HL-60/S4 treated with retinoic acid at 250 ng/mL for 4 days and 3 days (cell line): ENCODE results near the gene DOCK1.

Experiments
- in situ Hi-C: fragments of 300-500 bp; cut with MboI; formaldehyde crosslinking; loops from 2 replicates; pipeline ENCODE4 v1.7.0; 2022; ENCODE audit warnings: low sequenced_read_pairs

DOCK1 gene

GRCh38 chr10:127252818-127253217 lies 347.6 kb downstream of the DOCK1 start:
- in situ Hi-C loops, result no loop called here

DNA sequence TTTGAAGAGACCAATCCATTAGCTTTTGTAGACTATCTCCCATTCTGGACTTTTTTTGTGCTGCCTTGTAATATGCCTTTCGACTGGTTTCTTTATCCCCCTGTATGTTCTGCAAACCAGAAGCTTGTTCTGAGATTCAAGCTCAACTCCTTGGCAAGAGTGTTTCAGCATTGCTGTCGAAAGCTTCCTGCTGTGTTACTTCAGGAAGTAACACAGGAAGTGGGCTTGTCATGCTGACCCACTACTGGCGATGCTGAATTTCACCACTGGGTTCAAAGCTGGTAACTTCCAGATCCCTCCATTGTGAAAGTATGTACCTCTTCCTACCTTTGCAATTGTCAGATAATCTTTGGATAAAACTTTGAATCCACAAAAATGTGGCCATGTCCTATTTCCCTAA lies 349.0 kb downstream of the DOCK1 start:
- in situ Hi-C loops, result no loop called here

DNA sequence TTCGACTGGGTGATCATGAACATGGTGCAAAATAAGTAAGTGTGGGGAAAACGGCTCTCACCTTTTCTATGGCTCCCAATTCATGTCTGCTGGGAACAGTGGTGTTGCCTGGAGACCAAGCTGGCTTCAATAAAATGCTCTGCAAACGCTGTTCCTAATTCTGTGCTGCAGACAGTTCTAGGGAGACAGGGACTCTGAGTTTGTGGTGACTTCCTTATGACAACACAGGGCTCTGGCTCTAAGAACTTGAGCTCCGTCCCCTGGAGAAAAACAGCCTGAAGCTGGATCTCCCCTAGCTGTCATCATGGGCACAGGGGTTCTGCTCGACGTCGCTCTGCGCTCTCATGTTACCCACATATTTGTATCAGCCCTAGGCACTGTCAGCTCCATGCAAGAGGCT lies 352.2 kb downstream of the DOCK1 start:
- in situ Hi-C loops, result no loop called here

DNA sequence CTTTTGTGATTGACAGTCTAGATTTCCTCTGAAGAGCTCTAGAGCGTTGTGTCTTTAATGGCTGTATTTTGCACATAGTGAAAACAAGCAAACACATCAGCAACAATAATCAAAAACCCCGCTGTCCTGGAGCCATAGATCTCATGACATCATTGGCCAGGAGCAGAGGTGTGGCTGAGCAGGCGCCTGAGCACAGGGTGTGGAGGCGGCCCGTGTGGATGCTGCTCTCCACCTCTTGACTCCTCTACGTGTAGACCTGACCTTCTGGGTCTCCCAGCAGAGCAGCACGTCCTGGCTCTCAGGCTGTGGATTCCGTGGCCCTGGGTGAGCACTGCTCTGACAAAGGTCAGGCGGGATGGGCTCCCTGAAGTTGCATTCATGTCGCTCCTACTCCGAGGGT lies 354.1 kb downstream of the DOCK1 start:
- in situ Hi-C loops, result no loop called here

DNA sequence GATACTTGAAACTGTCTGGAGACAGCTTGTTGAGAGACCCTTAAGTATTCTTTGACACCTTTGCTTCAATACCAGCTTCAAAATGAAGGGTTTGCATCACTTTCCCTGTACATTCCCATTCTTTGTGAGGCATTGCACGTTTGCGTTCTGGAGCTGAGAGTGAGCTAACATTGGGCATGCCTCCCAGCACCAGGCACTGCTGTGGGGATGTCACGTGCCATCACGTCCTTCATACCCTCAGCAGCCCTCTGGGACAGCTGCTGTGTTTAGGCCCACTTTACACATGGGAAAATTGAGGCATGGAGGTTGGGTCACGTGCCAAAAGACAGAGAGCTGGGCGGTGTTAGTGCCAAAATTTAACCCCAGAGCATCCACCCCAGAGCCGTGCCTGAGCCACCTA lies 357.4 kb downstream of the DOCK1 start:
- in situ Hi-C loops, result no loop called here

- in situ Hi-C loops, result no loop called here
These were observed 360.1 kb downstream of the DOCK1 start for GRCh38 chr10:127265288-127265687.

GRCh38 chr10:127266431-127266830 lies 361.2 kb downstream of the DOCK1 start:
- in situ Hi-C loops, result no loop called here

DNA sequence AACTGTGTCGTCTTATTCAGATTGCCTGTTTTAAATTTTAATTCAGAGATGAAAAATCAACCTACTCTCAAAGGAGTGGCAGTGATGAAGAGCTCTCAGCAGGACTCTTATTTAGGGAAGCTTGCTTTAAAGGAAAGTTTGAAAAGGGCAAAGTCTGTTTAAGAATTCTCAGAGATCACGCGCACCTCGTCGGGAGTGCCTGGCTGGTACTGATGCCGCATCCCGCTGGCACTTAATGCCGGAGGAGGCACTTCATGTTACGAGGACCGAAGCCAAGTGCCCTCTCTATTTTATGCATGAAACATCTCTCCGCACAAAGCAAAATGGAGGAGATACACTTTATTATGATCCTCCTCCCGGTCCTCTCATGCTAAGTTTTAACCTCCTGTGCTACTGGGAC lies 362.2 kb downstream of the DOCK1 start:
- in situ Hi-C loops, result no loop called here

DNA sequence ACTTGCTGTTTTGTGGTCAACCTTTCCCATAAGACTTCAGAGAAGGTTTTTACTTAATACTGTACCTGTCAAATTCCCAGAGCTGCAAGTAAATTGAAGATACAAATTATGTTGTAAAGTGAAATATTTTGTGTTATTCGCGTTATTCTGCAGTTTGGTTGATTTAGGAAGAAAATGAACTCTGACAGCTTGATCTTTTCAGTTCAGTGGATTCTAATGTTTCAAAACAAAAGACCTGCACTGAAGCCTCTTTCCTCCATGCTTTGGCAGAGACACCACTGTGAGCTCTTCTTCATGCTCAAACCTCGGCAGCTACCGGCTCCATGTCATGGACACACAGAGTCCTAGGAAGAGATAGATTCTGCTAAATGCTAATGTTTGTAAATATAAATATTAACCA lies 366.8 kb downstream of the DOCK1 start:
- in situ Hi-C loops, result no loop called here

GRCh38 chr10:127275272-127275671 lies 370.0 kb downstream of the DOCK1 start:
- in situ Hi-C loops, result no loop called here

- in situ Hi-C loops, result no loop called here
These were observed 370.7 kb downstream of the DOCK1 start for GRCh38 chr10:127275793-127276450.

DNA sequence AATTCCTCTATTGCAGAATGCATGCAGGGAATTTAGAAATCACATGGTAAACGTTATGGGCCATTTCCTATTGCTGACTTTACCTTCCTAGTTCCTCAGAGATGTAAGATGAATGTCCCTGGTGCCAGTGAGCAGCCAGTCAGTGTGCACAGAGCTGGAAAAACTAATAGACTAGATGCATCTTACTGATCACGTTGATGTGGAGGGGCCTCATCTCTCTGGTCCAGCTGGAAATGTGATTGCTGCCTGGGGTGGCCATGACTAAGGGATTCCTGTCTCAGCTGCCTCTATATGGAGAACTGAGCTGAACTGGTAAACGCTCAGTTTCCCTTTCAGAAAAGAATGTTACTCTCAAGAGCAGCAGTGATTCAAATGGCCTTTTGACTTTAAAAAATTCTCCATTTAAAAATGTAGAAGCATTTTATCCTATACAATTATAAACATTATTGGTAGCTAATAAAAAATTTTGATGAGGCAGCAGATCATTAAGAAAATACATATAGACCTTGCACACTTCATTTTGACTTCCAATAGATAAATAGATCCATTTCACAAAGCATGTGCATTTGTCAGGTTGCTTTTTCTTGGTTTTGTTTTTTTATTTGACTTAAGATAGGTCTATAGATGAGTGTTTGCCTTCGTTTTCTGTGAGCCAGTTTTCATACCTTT lies 371.7 kb downstream of the DOCK1 start:
- in situ Hi-C loops, result no loop called here

DNA sequence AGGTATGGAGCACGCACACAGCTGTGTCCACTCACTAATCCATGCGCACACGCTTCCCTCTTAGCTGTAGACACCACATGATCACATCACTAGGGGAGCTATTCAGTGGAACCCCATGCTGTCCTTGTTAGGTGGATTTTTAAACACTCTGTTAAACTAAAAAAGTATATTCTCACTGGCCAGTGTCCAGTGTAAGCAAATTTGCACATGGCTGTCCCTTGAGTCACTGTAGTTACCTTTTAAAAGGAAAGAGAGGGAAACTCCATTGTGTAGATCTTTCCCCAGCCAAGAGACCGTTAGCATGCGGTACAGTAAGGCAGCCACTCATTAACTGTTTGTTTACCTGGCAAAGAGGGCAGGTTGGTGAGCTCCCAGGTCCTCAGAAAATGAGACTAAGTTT lies 372.8 kb downstream of the DOCK1 start:
- in situ Hi-C loops, result no loop called here

- in situ Hi-C loops, result no loop called here
These were observed 374.1 kb downstream of the DOCK1 start for GRCh38 chr10:127279334-127279774.

- in situ Hi-C loops, result no loop called here
These were observed 375.2 kb downstream of the DOCK1 start for GRCh38 chr10:127280446-127280845.

DNA sequence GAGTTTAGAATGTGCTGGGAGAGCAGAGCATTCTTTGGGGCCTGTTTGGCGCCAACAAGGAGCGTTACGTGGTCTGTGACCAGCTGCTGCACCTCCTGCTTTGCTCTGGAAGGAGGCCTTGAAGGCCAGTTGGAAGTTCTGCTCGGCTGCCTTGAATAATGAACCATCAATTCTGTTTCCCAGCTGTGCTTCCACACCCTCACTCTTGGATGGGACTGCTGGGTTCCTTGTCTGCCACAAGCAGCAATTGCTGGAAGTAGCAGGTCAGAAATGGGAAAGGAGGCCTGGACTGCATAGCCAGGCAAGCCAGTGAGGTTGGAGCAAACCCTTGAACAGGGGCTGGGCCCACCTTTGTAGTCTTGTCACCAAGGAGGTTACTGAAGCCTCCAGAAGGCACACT lies 377.8 kb downstream of the DOCK1 start:
- in situ Hi-C loops, result no loop called here

DNA sequence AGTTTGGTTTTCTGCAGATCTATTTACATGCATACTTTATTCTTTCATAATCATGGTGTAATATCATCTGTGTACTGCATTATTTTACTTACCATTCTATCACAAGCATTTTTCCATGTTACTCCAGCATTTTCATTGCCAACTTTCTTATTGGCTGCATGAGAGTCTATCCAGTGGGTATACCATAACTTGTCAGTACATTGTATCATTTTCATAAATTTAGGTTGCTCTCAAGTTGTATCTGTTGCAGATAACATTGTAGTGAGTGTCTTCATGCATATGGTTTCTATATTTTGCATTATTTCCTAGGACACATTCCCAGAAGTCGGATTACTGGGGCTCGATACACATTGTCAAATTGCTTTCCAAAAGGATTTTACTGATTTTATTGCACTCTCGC lies 378.3 kb downstream of the DOCK1 start:
- in situ Hi-C loops, result no loop called here

DNA sequence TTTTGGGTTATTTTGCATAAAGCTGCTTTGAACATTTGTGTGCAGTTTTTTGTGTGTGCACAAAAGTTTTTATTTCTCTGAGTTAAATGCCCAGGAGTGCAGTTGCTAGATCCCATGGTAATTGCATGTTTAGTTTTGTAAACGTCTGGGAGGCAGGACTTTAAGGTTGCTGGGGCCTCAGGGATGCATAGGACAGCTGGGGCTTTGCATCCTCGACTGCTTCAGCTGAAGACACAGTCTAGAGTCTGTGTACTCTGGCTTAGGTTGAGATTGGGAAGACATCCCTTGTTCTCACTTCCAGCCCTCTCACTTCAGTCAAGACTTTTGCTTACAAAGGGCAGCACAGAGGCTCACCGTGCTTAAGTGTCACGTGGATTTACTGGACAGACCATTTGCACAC lies 385.6 kb downstream of the DOCK1 start:
- in situ Hi-C loops, result no loop called here

DNA sequence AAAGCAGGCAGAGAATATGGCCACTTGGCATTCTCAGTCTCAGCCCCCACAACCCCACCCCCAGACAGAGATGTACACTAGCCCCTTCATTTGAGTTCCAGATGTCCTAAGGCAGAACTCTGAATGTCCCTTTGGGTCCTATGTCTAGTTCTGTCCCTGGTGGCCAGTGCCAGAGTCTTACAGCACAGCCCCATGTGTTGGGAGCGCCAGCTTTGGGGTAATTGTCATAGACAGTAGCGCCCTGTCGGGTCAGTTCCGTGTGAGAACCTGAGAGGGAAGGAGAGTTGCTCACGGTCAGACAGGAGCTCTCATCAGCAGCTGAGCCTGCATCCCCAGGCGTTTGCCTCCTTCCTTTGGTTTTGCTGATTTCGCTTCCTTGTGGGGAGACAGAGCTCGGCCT lies 386.1 kb downstream of the DOCK1 start:
- in situ Hi-C loops, result no loop called here

GRCh38 chr10:127292888-127293287 lies 387.7 kb downstream of the DOCK1 start:
- in situ Hi-C loops, result no loop called here

DNA sequence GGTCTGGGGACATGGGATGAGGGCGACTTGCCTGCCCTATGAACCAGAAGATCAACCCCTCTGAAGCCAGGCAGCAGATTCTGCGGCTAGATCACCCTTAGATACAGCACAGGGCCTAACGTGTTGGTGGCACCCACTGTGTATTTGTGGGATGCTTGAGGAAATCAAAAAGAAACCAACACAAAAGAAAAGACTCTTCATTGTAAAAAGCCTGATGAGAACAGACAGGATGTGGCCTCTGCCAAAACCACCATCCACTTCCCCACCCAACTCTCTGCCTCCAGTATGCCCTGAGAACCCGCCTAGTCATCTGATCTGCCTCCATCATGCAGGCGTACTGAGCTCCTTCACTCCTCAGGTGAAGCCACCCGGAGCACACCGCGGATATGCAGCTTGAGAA lies 388.4 kb downstream of the DOCK1 start:
- in situ Hi-C loops, result no loop called here

DNA sequence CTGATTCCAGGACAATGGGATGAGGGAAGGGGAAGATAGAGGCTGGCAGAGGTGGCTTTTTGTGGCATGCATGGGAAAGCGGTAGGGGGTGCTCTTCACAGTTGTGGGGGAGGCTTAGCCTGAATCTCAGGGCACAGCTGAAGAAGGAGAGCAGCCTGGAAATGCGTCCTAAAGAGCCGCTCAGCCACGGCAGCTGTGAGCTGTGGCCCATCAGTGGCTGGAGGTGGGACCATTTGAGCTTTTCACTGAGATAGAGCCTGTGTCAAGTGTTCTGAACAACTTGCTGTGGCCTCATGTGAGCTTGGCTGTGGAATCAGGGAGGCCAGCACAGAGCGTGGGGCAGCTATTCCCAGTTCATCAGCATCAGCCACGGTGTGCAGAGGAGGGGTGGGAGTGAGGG lies 391.5 kb downstream of the DOCK1 start:
- in situ Hi-C loops, result no loop called here

DNA sequence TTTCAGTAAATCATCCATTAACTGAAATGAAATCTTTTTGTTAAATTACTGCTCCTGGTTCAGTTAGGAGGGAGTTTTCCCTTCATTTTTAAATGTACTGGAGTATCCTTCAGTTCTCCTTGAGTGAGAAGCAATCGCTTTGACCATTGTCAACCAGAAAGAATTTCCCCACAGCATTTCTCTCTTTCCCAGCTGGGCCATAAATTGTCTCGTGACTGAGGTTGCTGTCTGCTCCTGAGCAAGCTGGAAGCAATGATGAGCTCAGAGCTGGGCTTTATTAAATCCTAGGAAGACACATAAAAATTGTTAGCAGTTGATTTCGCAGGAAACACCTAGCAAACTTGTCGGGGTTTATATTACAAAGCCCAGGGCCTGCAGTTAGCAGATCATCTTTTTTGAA lies 393.2 kb downstream of the DOCK1 start:
- in situ Hi-C loops, result no loop called here
